SW 1271 (cell line): Measurements from ENCODE around the gene IGSF9.

Experiments
- DNase-seq, 2 experiments: peaks; one replicate each; lab custom pipeline; 2025; lab: John Stamatoyannopoulos, UW

IGSF9 gene

GRCh38 chr1:159972443-159973205, 27.2 kb upstream of the IGSF9 start:
- no peak for DNase-seq

- DNase-seq, result no peak
Measured at GRCh38 chr1:159970932-159971342, 25.5 kb upstream of the IGSF9 start.

GRCh38 chr1:159968901-159969300, 23.5 kb upstream of the IGSF9 start:
- DNase-seq, result no peak

- DNase-seq, result no peak
Measured at GRCh38 chr1:159965263-159965662, 19.9 kb upstream of the IGSF9 start.

- DNase-seq, result no peak
Measured at GRCh38 chr1:159964144-159964543, 18.7 kb upstream of the IGSF9 start.

- DNase-seq, result no peak
Measured at GRCh38 chr1:159962176-159962575, 16.8 kb upstream of the IGSF9 start.

- no peak for DNase-seq
Measured at GRCh38 chr1:159961636-159962035, 16.2 kb upstream of the IGSF9 start.

GRCh38 chr1:159960721-159961381, 15.4 kb upstream of the IGSF9 start:
- DNase-seq, result no peak

GRCh38 chr1:159959451-159959850, 14.0 kb upstream of the IGSF9 start:
- no peak for DNase-seq

- DNase-seq, result no peak
Measured at GRCh38 chr1:159958719-159959380, 13.4 kb upstream of the IGSF9 start.

GRCh38 chr1:159957824-159958268, 12.4 kb upstream of the IGSF9 start:
- no peak for DNase-seq

GRCh38 chr1:159955456-159955855, 10.0 kb upstream of the IGSF9 start:
- DNase-seq, result no peak

GRCh38 chr1:159953536-159954515, 8.4 kb upstream of the IGSF9 start, which contains the start of gene SLAMF9:
TSS of gene SLAMF9 (minus strand) at chr1:159954237. CDS start at chr1:159954137, 100 bp downstream.
- no peak for DNase-seq

- no peak for DNase-seq
Measured at GRCh38 chr1:159952932-159953331, 7.5 kb upstream of the IGSF9 start.

- DNase-seq, result no peak
Measured at GRCh38 chr1:159951551-159951950, 6.1 kb upstream of the IGSF9 start.

GRCh38 chr1:159951016-159951415, 5.6 kb upstream of the IGSF9 start:
- no peak for DNase-seq

- DNase-seq, result no peak
Measured at GRCh38 chr1:159949981-159950381, 4.6 kb upstream of the IGSF9 start.

- no peak for DNase-seq
Measured at GRCh38 chr1:159949123-159949522, 3.7 kb upstream of the IGSF9 start.

GRCh38 chr1:159947942-159948341, 2.5 kb upstream of the IGSF9 start:
- no peak for DNase-seq

- no peak for DNase-seq
Measured at GRCh38 chr1:159946242-159947187, 1.1 kb upstream of the IGSF9 start.
